Inflammatory macrophage treated with lipopolysaccharide for 1 hour (primary cell): ENCODE measurements around the gene FZD4.
"Not testable (repeated sequence)": the region's sequence is repeated elsewhere in the genome, so short reads cannot be mapped to it uniquely, and the experiment has no call there.

Source experiments
- DNase-seq, 2 donors: peaks; one replicate each; pipeline ENCODE4 v3.0.0-alpha.2; 2020 to 2022

The FZD4 gene

GRCh38 chr11:86972734-86973133 lies 17.5 kb upstream of the FZD4 start:
- no peak for DNase-seq

DNA sequence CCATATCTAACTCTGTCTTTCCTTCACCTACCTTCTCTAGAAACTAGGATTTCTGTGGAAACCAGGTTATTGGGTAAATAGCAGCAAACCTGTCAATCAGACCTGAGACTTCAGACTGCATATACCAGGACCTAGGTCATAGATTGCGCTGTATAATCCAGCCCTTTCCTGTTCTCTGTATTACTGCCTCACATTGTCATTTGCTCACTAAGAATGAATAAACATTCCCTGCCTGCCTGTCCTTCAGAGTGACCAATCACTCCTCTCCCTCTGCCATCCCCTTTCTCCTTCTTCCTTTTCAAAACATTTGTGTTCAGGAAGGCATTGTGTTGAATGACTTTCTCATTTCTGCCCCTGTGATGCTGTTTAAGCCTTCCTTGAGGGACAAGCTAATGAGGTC lies 14.1 kb upstream of the FZD4 start:
- no peak for DNase-seq

DNA sequence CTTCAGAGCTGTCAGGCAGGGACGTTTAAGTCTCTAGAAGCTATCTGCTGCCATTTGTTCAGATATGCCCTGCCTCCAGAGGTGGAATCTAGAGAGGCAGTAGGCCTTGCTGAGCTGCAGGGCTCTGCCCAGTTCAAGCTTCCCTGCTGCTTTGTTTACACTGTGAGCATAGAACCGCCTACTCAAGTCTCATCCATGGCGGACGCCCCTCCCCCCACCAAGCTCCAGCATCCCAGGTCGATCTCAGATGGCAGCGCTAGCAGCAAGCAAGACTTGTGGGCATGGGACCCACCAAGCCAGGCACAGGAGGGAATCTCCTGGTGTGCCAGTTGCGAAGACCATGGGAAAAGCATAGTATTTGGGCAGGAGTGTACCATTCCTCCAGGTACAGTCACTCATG lies 12.4 kb upstream of the FZD4 start:
- DNase-seq: not testable (repeated sequence)

- DNase-seq: no peak
Measured at GRCh38 chr11:86957976-86958646, 2.9 kb upstream of the FZD4 start.

DNA sequence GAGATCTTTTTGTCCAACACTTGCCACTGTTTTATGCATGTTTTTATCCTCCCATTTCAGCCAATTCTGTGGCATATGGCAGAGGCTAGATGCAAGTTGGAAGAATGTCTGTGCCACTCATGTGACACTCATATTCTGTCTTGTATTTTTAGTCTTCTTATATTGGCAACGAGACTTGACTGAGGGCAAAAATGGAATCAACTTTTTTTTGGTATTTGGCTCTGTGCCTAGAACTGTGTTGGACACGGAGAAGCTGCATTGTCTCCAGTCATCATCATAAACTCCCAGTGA lies 1.7 kb upstream of the FZD4 start:
- DNase-seq: no peak

DNA sequence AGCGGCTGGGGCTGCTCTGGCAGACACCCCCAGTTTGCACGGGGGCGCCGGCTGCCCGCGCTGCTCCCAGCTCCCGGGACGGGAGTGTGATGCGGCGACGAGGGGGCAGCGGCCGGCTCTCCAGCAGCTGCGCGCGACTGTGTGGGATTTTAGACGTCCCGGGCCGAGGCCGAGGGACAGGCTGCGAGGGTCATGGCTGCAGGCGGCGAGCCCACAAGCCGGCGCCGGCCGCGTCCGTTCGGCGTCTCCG lies 159 bp downstream of the FZD4 start:
- DNase-seq: no peak

GRCh38 chr11:86954269-86955110 lies 705 bp downstream of the FZD4 start:
- DNase-seq: no peak

DNA sequence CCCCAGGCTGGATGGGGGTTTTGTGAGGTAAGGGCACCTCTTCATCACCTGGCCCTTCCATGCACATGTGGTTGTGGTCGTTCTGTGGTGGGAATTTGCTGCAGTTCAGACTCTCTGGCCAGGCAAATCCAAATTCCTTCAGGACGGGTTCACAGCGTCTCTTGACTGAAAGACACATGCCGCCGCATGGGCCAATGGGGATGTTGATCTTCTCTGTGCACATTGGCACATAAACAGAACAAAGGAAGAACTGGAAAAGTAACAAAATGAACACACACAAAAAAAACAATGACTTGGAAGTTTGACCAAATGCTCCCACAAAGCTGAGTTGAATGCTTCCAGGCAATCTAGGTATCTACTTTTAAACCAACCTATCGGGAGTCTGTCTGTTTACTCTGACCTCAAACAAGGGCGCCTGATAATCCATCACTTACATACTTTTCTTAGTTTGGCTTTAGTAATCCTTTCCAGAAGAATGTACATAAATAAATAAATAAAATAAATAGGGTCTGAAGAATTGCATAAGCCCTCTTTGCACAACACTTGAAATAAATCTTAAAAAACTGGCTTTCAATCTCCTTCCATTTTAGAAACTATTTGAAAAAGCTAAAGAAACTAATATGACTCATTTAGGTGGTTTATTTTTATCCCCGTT lies 2.8 kb downstream of the FZD4 start:
- DNase-seq: no peak

DNA sequence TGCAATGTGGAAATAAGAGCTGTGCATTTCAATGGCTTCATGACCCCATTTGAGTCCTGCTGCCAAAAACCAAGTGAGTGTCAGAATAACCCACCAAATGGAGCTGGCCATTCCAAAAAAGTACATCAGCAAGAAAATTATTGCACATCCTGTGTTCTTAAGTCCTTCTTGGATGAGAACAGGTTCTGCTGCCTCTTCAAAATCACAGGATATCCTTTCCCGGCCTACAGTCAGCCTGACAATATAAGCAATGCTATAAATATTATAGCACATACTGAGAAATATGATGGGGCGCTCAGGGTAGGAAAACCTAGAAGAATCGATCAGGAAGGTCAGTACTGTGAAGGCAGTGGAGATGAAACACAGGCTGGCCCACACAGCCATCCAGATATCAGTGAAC lies 3.5 kb downstream of the FZD4 start:
- no peak for DNase-seq

DNA sequence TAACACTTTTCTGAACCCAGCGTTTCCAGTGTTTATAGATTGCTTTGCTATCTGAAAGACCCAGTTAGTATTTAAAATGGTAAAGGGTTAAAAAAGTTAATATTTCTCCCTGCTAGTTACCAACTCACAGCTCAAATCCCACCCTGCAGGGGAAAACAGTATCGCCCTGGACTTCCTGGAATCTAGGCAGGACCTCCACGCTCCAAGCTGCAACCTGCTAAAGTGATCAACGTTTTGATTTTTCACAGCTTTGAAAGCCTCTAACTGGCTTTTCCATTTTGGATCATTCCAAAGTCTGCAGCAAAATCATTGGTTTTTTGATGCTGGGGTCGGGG lies 4.6 kb downstream of the FZD4 start:
- DNase-seq: no peak

DNA sequence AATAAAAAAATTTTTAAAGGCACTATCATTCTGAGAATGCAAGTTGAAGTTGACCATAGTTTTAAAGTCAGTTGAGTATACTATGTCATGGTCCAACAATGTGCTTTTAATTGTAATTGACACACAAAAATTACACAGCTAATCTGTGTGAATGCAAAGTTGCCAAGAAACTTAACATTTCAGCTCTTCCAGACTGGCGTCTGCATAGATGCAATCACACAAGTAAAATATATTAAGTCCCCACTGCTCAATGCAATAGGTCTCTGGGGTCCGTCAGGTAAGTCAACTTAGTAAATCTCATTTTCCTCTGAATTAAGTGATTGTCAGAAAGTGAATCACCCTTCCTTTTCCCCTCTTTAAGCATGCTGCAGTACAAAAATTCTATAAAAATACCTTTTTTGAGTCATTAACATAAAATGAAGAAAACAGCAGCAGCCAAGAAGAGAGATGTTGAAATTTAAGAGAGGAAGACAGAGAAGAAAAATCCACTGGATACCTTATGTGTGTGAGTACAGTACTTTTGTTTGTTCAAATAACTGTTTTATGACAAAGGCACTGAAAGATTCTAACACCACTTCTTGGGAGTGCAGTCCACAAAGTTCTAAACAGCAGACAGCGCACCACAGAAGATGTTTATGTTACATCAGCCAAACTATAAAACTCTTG lies 5.1 kb downstream of the FZD4 start:
- DNase-seq: no peak

DNA sequence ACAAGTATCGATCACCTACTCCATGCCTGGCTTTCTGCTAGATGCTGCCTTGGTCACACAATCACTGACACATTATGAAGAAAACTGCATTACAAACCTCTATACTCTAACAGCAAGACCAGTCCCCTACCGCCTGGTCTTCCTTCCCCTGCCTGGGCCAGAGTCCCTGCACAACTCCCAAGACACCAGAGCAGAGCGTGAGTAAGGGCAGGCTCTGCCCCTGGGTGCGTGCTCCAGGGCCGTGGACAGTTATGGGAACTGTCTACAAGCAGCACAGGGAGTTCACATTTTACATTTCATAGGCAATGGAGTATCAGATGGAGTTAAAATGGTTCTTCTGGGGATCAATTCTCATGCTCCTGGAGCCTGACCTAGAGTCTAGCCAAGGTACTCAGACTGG lies 6.5 kb downstream of the FZD4 start:
- DNase-seq: no peak

DNA sequence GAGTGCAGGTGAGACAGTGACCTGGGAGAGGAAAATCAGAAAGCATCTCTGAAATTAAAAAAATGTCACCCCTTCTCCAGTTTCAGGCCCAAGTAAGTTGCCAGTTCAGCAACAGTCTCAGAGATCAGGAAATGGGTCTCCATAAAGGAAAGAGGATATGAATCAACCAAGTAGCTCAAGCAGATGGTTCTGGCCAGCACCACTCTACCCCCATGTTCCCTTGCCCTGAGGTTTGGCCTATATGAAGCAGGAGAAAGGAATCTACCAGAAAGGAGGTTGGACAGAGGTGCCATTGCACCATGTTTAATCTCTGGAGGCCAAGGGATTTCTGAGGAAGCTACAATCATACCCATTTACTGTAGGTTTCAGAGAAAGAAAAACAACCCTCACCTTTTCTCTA lies 7.7 kb downstream of the FZD4 start:
- no peak for DNase-seq

GRCh38 chr11:86943505-86943904 lies 11.7 kb downstream of the FZD4 start:
- DNase-seq: not testable (repeated sequence)

- DNase-seq: no peak
Measured at GRCh38 chr11:86941871-86942599, 13.2 kb downstream of the FZD4 start.

GRCh38 chr11:86941077-86941870 lies 13.9 kb downstream of the FZD4 start:
- no peak for DNase-seq

DNA sequence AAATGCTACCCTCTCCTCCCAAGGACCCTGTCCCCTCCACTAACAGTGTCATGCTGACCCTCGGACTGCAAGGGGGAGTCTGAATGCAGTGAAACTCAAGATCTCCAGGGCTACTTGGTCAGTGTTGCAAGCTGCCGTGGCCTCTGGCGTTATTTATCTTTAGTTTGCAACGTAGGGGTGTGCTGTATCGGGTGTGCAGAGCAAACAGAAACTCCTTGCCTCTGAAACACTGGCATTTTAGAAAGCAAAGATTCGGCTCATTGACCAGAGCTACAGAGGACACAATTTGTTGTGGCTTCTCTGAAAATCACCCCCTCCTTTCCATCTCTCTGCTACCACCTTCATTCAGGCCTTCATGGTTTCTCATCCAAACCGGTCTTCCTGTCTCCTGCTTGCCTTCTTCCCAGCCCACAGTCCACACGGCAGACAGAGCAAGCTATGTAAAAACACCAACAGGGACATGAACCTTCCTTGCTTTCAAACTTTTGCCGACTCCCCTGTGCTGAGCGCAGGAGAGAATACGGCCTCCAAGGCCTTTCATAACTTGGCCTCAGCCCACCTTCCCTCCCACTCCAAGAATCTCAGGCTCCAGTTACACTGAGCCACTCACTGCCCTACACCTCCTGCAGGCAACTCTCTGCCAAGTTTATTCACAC lies 14.9 kb downstream of the FZD4 start:
- DNase-seq: no peak

DNA sequence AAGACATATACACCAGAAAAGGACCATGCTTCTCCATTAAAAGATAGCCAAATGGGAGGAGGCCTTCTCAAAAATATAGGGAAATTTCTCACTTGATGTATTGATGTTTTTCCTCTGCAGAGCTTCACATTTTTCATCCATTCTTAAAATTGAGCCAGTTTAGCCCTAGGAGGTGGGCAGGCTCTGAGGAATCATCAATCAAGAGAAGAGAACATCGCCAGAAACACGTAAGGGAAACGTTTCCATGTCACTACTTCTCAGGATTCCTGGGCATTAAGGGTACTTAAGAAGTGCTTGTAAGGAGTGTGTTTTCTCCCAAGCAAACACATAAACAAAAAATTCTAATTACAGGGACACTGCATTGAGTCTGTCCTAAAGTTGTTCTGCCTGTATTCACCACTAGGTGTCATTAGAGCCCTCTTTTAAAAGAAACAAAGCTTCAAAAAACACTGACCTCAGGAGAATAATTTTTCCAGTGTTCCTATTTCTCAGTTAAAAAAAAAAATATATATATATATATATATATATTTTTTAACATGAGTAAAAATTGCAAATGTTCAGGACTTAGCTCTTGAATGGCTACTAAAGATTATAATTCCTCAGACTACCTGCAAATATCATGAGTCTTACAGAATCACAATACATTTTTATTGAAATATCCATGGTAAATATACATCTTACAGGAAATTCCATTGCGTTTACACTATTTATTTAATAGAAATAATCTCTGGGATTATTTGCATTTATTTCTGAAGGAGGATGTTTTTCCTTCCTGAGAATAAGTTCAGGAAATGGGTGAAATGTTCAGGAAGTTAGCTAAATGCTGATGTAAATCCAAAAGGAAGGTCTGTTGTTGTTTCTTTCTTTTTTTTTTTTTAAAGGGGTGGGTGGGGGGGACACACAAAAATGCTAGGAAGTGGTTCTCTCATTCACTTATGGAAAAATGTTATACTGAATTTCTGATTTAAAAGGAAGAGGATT lies 16.0 kb downstream of the FZD4 start:
- DNase-seq: peak; percentile 26 to 72

DNA sequence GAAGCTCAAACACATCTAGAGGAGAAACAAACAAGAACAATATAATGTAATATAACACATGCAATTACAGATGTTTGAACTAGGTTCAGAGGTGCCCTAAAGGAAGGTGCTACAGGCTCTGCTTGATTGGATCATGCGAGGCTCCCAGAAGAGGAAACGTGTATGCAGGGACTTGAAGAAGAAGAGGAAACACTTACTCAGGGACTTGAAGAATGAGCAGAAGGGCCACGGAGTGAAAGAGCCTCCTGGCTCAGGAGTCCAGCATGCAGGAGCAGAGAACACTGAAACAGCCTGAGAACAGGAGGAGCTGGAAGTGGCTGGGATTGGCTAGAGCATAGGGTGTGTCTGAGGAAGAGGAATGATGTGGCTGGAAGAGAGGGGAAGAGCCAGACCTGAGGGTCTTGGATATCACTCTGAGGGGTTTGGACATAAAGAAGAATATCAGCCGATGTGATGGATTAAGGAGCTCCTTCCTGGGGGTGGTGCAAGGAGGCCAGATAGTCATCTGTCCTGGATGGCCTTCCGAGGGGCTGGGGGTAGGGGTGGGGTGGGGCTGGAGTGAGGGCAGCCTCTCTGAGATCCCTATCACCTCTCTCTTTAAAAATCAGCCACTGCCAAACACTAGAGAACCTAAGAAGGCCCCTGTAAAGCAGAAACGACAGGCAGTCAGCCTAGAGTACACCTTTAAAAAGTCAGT lies 16.8 kb downstream of the FZD4 start:
- DNase-seq: no peak

DNA sequence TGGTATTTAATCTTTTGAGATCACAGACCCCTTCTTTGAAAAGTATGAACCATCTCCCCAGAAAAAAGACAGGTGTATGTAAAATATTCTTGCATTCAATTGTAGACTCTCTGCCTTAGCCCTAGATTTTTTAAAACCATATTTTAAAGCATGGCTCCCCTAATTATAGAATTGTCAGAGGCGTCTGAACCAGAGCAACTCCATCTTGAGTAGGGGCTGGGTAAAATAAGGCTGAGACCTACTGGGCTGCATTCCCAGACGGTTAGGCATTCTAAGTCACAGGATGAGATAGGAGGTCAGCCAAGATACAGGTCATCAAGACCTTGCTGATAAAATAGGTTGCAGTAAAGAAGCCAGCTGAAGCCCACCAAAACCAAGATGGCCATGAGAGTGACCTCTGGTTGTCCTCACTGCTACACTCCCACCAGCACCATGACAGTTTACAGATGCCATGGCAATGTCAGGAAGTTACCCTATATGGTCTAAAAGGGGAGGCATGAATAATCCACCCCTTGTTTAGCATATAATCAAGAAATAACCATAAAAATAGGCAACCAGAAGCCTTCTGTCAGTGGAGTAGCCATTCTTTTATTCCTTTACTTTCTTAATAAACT lies 17.9 kb downstream of the FZD4 start:
- not testable (repeated sequence) for DNase-seq
